PC-3 (cell line): ENCODE measurements around the gene CLSTN1. TPM values are rescaled to one million over a fixed set of nuclear protein-coding genes. Genes with fewer than 3 reads are reported as not detected.

Experiments
- ATAC-seq: fragments of 200-7000 bp; cut with Tn5 transposase; 2 replicates; pipeline ENCODE4 v1.9.1; 2020; ENCODE audit warnings: mild to moderate bottlenecking, moderate library complexity
- BruUV-seq: library from RNA; stranded (reverse); fragments of 400-500 nt; replicated peaks from 2 replicates; lab custom pipeline; 2021; lab: Mats Ljungman, UMichigan
- CTCF ChIA-PET: fragments of 300-600 bp; sonication (Branson Sonifier 250); formaldehyde crosslinking; loops from one replicate; lab custom pipeline; 2022; ENCODE audit warnings: antibody characterized with exemption; lab: Charles Lee
- POLR2A ChIA-PET: fragments of 300-600 bp; sonication (Branson Sonifier 250); formaldehyde crosslinking; loops from one replicate; lab custom pipeline; 2022; ENCODE audit warnings: antibody characterized with exemption; ENCODE audit not compliant: unreplicated experiment; lab: Charles Lee
- DNase-seq: peaks from one replicate; pipeline ENCODE4 v3.0.0-alpha.2; 2015
- H2AFZ ChIP-seq: fragments of 300-600 bp; sonication (generic); 2 replicates; pipeline ENCODE4 v1.6.0; 2016; ENCODE audit warnings: antibody characterized with exemption, low read length
- H3F3A ChIP-seq: fragments of 300-600 bp; sonication (generic); one replicate; pipeline ENCODE4 v1.6.0; 2017; ENCODE audit warnings: antibody characterized with exemption, low read length, control low read depth, mild to moderate bottlenecking; ENCODE audit not compliant: unreplicated experiment
- H3K27ac ChIP-seq: fragments of 300-600 bp; sonication (generic); 2 replicates; pipeline ENCODE4 v1.5.1; 2016; ENCODE audit warnings: mild to moderate bottlenecking, low read length
- H3K27me3 ChIP-seq: fragments of 300-600 bp; sonication (generic); 2 replicates; pipeline ENCODE4 v1.6.1; 2016; ENCODE audit warnings: low read length, mixed read lengths
- H3K36me3 ChIP-seq: fragments of 300-600 bp; sonication (generic); 2 replicates; pipeline ENCODE4 v1.6.1; 2016; ENCODE audit warnings: low read depth, mixed run types, low read length, mixed read lengths
- H3K4me1 ChIP-seq: fragments of 300-600 bp; sonication (generic); 2 replicates; pipeline ENCODE4 v1.5.1; 2016; ENCODE audit warnings: low read length; ENCODE audit not compliant: insufficient read depth
- H3K4me2 ChIP-seq: fragments of 300-600 bp; sonication (generic); 2 replicates; pipeline ENCODE4 v1.6.0; 2016; ENCODE audit warnings: low read length
- H3K4me3 ChIP-seq: fragments of 300-600 bp; sonication (generic); 2 replicates; pipeline ENCODE4 v1.5.1; 2016; ENCODE audit warnings: mild to moderate bottlenecking, low read length, mixed read lengths
- H3K79me2 ChIP-seq: fragments of 300-600 bp; sonication (generic); 2 replicates; pipeline ENCODE4 v1.6.1; 2017; ENCODE audit warnings: low read length, mixed read lengths
- H3K9ac ChIP-seq: fragments of 300-600 bp; sonication (generic); 2 replicates; pipeline ENCODE4 v1.6.0; 2016; ENCODE audit warnings: mild to moderate bottlenecking, low read length
- H3K9me2 ChIP-seq: fragments of 300-600 bp; sonication (generic); replicated peaks from 2 replicates; pipeline ENCODE4 v1.6.1; 2016; ENCODE audit warnings: mixed run types, low read length, mixed read lengths
- H3K9me3 ChIP-seq: fragments of 300-600 bp; sonication (generic); 2 replicates; pipeline ENCODE4 v1.6.1; 2016; ENCODE audit warnings: low read length, mixed read lengths
- H4K20me1 ChIP-seq: fragments of 300-600 bp; sonication (generic); 2 replicates; pipeline ENCODE4 v1.6.1; 2016; ENCODE audit warnings: low read length, mixed read lengths
- CTCF ChIP-seq: fragments of 300-600 bp; sonication (generic); conservative IDR thresholded peaks from 2 replicates; pipeline ENCODE4 v1.5.1; 2017; ENCODE audit warnings: antibody characterized with exemption, low read depth, mild to moderate bottlenecking, low read length
- EZH2 ChIP-seq: fragments of 300-600 bp; sonication (generic); IDR thresholded peaks from one replicate; pipeline ENCODE4 v1.6.1; 2017; ENCODE audit warnings: antibody characterized with exemption, mild to moderate bottlenecking, low read length; ENCODE audit not compliant: unreplicated experiment
- EZH2phosphoT487 ChIP-seq: fragments of 300-600 bp; sonication (generic); IDR thresholded peaks from 2 replicates; pipeline ENCODE4 v1.6.1; 2018; ENCODE audit warnings: mild to moderate bottlenecking, antibody characterized with exemption, low read length, borderline replicate concordance
- intact Hi-C: fragments of 100-400 bp; cut with micrococcal nuclease; formaldehyde crosslinking; loops from 2 replicates; pipeline ENCODE4 v1.9.0; 2023
- total RNA-seq: library from RNA; depleted of rRNA; stranded (reverse); fragments of >200 nt; gene quantifications from 2 replicates; pipeline ENCODE4 v1.2.3, GENCODE V29; 2014

The CLSTN1 gene
- total RNA-seq, 1 experiment from 2014 or later = 98.3 TPM

- H4K20me1 ChIP-seq = no peaks in the 10 kb centered on the region
- H3K9me3 ChIP-seq = no peaks in the 10 kb centered on the region
- BruUV-seq = no TSS peak
- no peaks in the 10 kb centered on the region for H3K9me2 ChIP-seq
- H3K27ac ChIP-seq = no peak overlapping the region
- no peaks in the 10 kb centered on the region for H3K27me3 ChIP-seq
- TF ChIP-seq CTCF = no peak
- no peak for TF ChIP-seq EZH2phosphoT487
- TF ChIP-seq EZH2 = no peak
- H2AFZ ChIP-seq = no peak overlapping the region
- no peaks in the 10 kb centered on the region for H3F3A ChIP-seq
- peaks cover 48% of the 10 kb centered on the region for H3K36me3 ChIP-seq
- ChIA-PET POLR2A (no interaction called here), CTCF (no interaction called here)
- intact Hi-C loops = no loop called here
- DNase-seq (no peak), ATAC-seq (no peak)
- no peak overlapping the region for H3K4me3 ChIP-seq
- no peaks in the 10 kb centered on the region for H3K79me2 ChIP-seq
- H3K4me2 ChIP-seq = no peak overlapping the region
- no peaks in the 10 kb centered on the region for H3K4me1 ChIP-seq
- no peak overlapping the region for H3K9ac ChIP-seq
These were observed 92.7 kb downstream of the CLSTN1 start for GRCh38 chr1:9731051-9731537.

DNA sequence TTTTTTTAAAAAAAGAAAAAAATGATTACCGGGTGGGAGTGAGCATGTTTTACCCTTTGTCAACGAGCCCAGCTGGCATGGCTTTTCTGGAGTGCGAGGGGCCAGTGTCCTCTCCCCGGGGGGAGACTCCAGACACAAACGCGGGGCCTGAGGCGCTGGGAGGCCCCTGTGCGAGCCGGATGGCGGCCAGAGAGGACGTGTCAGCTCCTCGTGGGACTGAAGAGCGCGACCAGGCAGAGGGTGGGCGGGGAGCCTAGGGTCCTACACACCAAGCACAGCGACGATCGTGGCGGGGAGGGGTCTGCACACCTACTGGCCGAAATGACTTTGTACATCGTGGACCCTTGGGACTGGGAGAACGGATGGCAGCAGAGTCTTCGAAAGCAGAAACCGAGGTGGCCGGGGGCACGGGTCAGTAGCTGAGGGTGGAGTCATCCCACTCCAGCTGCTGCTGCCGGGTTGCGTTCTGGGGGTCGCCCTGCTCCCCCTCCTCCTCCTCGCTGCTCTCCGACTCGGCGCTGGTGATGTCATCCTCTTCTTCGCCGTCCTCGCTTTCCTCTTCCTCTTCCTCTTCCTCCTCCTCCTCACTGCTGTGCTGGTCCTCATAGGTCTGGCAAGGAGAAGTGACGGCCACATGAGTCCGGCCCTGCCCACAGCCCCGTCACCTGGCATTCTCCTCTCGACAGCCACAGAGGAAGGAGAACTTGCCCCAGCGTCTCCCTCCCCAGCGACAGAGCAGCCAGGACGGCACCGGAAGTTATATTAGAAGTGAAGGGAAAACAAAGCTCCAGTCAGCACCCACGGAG, 93.5 kb downstream of the CLSTN1 start:
- Histone ChIP-seq H3K79me2 (no peaks in the 10 kb centered on the region), H3K4me2 (no peak overlapping the region), H3K9ac (no peak overlapping the region), H3F3A (no peaks in the 10 kb centered on the region), H2AFZ (no peak overlapping the region), H4K20me1 (no peaks in the 10 kb centered on the region), H3K27me3 (no peaks in the 10 kb centered on the region), H3K9me2 (no peaks in the 10 kb centered on the region), H3K4me3 (no peak overlapping the region), H3K9me3 (no peaks in the 10 kb centered on the region), H3K4me1 (no peaks in the 10 kb centered on the region), H3K36me3 (peaks cover 40% of the 10 kb centered on the region), H3K27ac (no peak overlapping the region)
- intact Hi-C loops = no loop called here
- CTCF ChIA-PET = no interaction called here
- BruUV-seq = TSS peak; percentile 36
- ATAC-seq (no peak), DNase-seq (no peak)
- POLR2A ChIA-PET = no interaction called here
- TF ChIP-seq EZH2phosphoT487 = no peak
- TF ChIP-seq CTCF = no peak
- TF ChIP-seq EZH2 = no peak

GRCh38 chr1:9729523-9729922, 94.2 kb downstream of the CLSTN1 start:
- no TSS peak for BruUV-seq
- Histone ChIP-seq H3K4me2 (no peak overlapping the region), H3K9ac (no peak overlapping the region), H3K27ac (no peak overlapping the region), H3F3A (no peaks in the 10 kb centered on the region), H3K9me3 (no peaks in the 10 kb centered on the region), H3K36me3 (peaks cover 33% of the 10 kb centered on the region), H3K79me2 (no peaks in the 10 kb centered on the region), H3K27me3 (no peaks in the 10 kb centered on the region), H3K4me3 (no peak overlapping the region), H3K4me1 (no peaks in the 10 kb centered on the region), H2AFZ (no peak overlapping the region), H3K9me2 (no peaks in the 10 kb centered on the region), H4K20me1 (no peaks in the 10 kb centered on the region)
- TF ChIP-seq EZH2phosphoT487 (no peak), CTCF (no peak), EZH2 (no peak)
- CTCF ChIA-PET = no interaction called here
- DNase-seq (no peak), ATAC-seq (no peak)
- intact Hi-C loops = no loop called here
- POLR2A ChIA-PET = no interaction called here
